GM19468 (cell line): ENCODE data around the gene TMEM26.

Experiments
- ATAC-seq: cut with Tn5 transposase; IDR thresholded peaks from one replicate; pipeline ENCODE4 v1.9.1; 2021; ENCODE audit warnings: mild to moderate bottlenecking, moderate library complexity, moderate number of reproducible peaks; ENCODE audit not compliant: unreplicated experiment; ENCODE audit errors: extremely low read depth

Gene TMEM26

DNA sequence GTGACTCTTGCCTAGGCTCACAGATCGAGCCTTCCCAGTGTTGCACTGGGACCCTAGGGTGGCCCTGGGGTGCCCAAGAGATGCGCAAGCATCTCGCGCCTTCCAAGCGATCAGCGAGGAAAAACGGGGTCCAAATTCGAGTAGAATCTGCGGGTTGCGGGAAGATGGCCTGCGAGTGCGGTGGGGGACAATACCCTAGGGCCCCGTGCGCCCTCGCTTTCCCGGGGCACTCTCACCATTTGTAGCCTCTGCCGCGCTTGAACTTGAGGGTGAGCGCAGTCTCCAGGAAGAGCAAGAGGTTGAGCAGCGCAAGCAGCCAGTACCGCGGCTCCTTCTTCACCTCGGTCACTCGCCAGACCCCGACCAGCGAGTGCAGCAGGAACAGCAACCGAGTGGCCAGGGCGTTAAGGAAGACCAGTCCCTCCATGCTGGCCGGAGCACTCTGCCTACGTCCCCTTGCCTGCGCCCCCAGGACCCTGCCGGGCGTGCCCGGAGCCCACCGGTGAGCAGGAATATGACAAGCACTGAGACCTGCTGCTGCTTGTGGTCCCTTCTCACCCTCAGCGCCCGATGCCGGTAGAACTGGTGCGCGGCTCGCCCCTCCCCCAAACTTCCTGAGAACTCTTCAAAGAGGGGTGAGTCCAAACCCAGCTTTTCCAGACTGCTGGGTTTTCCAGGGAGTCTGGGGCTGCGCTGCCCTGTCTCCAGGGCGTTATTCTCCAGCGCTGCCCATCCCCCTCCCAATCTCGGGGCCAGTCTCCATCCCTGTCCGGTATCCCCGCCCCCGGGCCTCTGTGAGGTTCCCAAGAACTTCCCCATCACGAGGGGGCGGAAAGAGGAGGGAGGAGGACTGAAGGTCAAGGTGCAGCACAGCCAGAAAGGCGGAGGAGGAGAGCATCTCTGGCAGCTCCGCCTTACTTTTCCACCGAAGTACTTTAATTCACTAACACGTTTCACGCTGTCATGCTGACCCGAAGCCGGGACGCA is at the start of gene TMEM26:
TSS of gene TMEM26 (minus strand) at position 727 of the 987 bp plus-strand sequence. CDS start at position 427, 300 bp downstream.
- no peak for ATAC-seq

DNA sequence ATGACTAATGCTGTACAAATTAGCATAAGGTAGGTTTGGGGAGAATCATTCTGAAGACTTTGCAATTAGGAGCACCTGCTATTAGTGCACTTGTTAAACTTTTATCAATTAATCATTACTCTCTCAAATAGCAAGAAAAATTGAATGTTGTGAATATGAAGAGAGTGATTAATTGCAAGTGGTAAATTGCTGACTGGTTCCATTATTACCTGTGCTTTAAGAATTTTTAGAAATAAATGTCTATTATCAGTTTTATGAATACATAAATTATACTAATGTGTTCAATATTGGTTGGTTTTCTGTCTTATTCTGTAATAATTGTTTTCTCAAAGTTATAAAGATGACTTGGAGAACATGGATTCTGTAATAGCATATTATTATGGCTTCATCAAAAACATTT is 47.3 kb upstream of the TMEM26 start:
- no peak for ATAC-seq

GRCh38 chr10:61492364-61492995 is 39.3 kb upstream of the TMEM26 start:
- ATAC-seq: no peak

DNA sequence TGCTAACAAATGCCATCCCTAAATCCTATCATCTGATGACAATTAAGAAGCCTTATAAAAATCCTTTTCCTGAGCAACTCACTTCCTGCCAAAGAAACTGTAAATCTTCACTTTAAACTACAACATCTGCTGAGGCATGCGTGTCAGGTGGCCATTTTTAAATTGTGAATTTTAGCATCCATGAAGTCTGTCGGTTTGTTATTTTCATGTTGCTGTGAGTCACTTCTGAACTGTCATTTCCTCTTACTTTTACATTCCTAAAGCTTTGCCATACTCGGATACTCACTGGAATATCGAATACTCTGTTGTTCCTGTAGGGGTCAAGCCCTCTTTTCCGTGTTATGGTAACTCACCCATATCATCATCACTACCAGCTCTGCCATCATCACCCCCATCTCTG is 34.3 kb upstream of the TMEM26 start:
- ATAC-seq: no peak

DNA sequence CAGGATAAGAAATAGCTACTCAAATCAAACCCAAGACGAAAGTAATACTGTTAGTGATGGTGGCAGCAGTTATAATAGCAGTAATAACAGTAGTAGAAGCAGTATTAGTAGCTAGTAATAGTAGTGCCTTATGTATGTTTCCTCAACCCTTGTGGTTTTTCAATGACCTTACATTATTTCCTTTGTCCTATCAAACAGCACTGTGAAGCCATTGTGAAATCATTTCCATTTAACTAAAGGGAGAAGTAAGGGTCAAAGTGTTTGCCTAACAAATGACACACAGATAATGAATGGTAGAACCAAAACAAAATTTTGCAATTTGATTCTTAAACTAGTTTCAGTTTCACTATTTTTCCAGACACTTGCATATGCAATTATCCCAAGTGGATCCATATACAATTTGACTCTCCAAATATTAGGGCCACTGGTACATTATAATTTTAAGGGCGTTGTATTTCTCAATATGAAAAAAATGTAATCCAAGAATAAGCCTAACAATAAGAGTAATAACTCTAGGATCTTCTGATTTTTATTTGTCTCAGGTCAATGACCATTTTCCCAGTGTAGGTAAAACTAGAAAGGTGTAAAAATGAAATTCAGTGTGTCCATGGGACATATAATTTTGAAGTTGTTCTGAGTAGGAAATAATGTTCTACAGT is 33.7 kb upstream of the TMEM26 start:
- no peak for ATAC-seq

- ATAC-seq: no peak
Observed at GRCh38 chr10:61486251-61486650, 33.1 kb upstream of the TMEM26 start.

GRCh38 chr10:61481597-61481996 is 28.4 kb upstream of the TMEM26 start:
- ATAC-seq: no peak

DNA sequence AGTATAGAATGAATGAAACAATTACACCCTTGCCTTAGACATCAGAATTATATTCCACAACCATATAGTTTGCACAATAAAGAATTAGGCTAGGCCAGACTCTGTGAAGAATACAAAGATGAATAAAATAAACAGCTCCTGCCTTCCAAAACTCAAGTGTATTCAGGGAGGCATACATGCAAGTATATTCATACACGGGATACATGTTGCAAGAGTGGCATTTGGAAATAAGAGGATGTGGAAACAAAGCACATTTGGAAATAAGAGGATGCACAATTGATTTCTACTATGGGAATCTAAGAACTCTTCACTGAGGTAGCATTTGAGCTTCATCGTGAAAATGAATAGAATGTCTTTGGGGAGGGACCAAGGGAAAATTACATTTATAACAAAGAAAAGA is 27.0 kb upstream of the TMEM26 start:
- no peak for ATAC-seq

- no peak for ATAC-seq
Observed at GRCh38 chr10:61478621-61479312, 25.6 kb upstream of the TMEM26 start.

DNA sequence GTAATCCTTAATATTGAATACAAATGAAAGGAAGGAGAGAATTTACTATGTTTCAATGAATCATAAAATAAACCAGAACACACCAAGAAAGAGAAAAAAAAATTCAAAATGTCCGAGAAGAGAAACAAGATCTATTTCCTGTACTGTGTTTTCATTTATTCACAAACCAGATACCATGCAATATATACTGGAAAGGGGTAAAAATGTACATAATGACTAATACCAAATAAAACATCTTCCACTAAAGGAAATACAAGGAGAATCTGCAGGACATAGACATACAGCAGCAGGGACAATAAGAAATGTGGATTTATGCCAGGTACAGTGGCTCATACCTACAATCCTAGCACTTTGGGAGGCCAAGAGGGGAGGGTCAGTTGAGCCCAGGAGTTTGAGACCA is 24.3 kb upstream of the TMEM26 start:
- no peak for ATAC-seq

GRCh38 chr10:61476529-61476928 is 23.3 kb upstream of the TMEM26 start:
- no peak for ATAC-seq

- no peak for ATAC-seq
Observed at GRCh38 chr10:61475449-61475873, 22.3 kb upstream of the TMEM26 start.

DNA sequence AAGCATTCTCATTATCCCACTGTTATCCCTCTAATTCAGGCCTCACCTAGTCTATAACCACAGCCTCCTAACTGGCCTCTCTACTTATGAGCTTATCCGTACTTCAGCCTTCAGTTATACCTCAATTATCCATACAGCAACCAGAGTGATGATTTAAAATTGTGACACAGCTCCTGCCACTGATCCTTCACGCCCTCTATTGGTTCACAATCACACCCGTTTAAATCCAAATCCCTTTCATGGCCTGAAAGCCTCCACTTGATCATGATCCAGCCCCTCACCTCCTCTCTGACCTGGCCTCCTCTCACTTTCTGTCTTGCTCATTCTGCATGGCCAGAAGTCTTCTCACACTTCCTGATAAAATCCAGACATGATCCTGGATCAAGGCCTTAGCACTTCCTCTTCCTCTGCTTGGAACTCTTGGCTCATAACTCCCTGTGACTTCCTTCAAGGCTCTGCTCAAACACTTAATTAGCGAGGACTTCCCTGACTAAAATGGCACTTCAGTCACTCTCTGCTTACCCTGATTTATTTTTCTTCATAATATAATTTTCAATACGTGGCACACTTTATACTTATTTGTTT is 19.0 kb upstream of the TMEM26 start:
- no peak for ATAC-seq

- ATAC-seq: no peak
Observed at GRCh38 chr10:61471491-61471890, 18.3 kb upstream of the TMEM26 start.

- no peak for ATAC-seq
Observed at GRCh38 chr10:61470740-61471139, 17.6 kb upstream of the TMEM26 start.

DNA sequence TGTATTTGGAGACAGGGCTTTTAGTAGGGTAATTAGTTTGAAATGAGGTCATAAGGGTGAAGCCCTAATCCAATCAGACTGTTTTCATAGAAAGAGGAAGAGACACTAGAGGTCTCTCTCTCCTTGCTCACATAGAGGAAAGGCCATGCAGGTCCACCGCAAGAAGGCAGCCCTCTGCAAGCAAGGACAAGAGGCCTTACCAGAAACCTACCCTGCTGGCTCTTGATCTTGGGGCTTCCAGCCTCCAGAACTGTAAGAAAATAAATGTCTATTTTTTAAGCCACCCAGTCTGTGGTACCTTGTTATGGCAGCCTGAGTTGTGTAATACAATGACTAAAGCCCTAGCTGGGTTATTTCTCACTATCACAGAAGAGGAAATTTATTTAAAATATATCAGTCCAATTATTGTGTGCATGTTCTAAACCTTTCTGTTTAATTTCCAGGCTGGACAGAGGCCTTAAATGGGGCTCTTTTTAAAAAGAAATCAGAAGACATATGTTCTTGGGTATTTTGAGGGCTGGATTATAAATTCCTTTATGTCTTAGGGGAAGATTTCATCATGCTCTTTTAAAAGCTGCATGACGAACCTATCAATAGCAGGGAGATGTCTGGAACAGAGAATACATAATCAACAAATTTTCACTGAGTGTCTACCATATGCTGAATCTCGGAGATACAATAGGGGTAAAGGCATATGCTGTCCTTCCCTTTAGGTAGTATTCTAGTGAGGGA is 12.9 kb upstream of the TMEM26 start:
- ATAC-seq: no peak

DNA sequence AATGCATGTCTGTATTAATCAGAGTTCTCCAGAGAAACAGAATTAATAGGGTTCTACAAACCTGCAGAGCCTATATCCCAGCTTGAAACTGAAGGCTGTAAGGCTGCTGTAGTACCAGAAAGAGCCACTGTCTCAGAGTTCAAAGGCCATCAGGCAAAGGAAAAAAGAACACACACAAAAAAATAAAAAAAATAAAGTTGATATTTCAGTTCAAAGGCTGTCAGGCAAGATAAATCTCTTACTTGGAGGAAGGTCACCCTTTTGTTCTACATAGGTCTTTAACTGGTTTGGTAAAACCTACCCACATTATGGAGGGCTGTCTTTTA is 12.0 kb upstream of the TMEM26 start:
- ATAC-seq: no peak

DNA sequence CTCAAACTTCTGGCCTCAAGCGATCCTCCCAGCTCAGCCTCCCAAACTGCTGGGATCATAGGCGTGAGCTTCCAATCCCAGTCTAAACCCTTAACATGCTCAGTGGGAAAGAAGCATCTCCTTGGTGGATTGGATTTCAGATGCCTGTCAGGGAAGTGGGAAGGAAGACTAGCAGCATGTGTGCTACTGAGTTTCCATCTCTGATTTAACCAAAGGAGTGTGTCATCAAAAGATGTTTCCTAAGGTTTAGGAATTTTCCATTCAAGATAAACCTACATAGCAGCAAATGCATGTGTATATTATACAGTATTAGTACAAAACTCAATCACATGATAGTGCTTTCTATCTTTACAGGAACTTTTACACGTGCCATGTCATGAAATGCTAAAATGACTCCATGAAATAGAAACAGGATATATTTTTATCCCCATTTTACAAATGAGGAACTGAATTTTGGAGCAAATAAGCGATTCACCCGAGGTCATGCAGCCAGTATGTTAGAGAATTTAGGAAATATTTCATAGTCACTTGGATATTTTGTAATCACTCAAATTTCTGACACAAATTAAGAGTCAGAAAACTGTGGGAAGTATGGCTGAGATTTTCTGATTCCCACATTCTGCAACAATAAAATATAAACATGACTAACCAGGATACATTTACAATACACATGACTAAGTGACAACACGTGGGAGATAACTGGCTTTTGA is 11.4 kb upstream of the TMEM26 start:
- ATAC-seq: no peak
